Esophagus squamous epithelium (tissue), 5 donors: ENCODE data around the gene OPCML. TPM values are rescaled to one million over a fixed set of nuclear protein-coding genes. Genes with fewer than 3 reads are reported as not detected.

Experiments
- DNase-seq: peaks from one replicate; lab custom pipeline; 2025; lab: John Stamatoyannopoulos, UW
- H3K27ac ChIP-seq, 4 donors: fragments of 200-600 bp; sonication (generic); one replicate each; pipeline ENCODE4 v1.5.1; 2016 to 2019; ENCODE audit warnings: mild to moderate bottlenecking in 1 of 4
- H3K27me3 ChIP-seq, 4 donors: fragments of 200-600 bp; sonication (generic); 1 replicate in 3 of 4; 2 replicates in 1 of 4; pipeline versions ENCODE4 v1.5.1 to v1.6.0; 2017 to 2021; ENCODE audit warnings: antibody characterized with exemption in 1 of 4
- H3K36me3 ChIP-seq, 3 donors: fragments of 200-600 bp; sonication (generic); one replicate each; pipeline ENCODE4 v1.5.1; 2016 to 2019
- H3K4me1 ChIP-seq, 3 donors: fragments of 200-600 bp; sonication (generic); one replicate each; pipeline ENCODE4 v1.5.1; 2017 to 2019
- H3K4me3 ChIP-seq, 4 donors: fragments of 200-600 bp; sonication (generic); 1 replicate in 3 of 4; 2 replicates in 1 of 4; pipeline ENCODE4 v1.5.1; 2016 to 2019; ENCODE audit warnings: mild to moderate bottlenecking in 2 of 4, moderate library complexity in 1 of 4
- H3K9me3 ChIP-seq, 3 donors: fragments of 200-600 bp; sonication (generic); one replicate each; pipeline ENCODE4 v1.5.1; 2016 to 2019
- POLR2A ChIP-seq, 4 donors: fragments of 450-650 bp; IDR thresholded peaks; one replicate each; pipeline ENCODE4 v1.6.1; 2017; ENCODE audit warnings: antibody characterized with exemption in 4 of 4, mild to moderate bottlenecking in 4 of 4, moderate library complexity in 3 of 4
- WGBS, 2 donors: methylation state at CpG; one replicate each; pipeline ENCODE4 v1.1.5; 2018; 5-methylcytosine and 5-hydroxymethylcytosine counted together
- intact Hi-C: fragments of 100-400 bp; cut with DNase I; formaldehyde crosslinking; loops from one replicate; pipeline ENCODE4 v1.15.0; 2022
- total RNA-seq, 4 donors: library from RNA; depleted of rRNA; stranded (reverse); fragments of >200 nt; gene quantifications; one replicate each; pipeline ENCODE4 v1.1.0, GENCODE V29; 2016
- TF ChIP-seq, protein P1 (sequence below), 6 experiments: fragments of 450-650 bp in 4 of 6; fragments of 200-600 bp in 2 of 6; sonication (generic) in 2 of 6; IDR thresholded peaks; one replicate each; pipeline ENCODE4 v1.5.1; 2016 to 2019; ENCODE audit warnings: antibody characterized with exemption in 6 of 6, mild to moderate bottlenecking in 4 of 6, moderate library complexity in 4 of 6
- donor health status: DM: yes; HTN: yes; CAD: no.

OPCML gene
- total RNA-seq, 4 donors from 2014 or later: under 0.01 TPM; not detected in 3

DNA sequence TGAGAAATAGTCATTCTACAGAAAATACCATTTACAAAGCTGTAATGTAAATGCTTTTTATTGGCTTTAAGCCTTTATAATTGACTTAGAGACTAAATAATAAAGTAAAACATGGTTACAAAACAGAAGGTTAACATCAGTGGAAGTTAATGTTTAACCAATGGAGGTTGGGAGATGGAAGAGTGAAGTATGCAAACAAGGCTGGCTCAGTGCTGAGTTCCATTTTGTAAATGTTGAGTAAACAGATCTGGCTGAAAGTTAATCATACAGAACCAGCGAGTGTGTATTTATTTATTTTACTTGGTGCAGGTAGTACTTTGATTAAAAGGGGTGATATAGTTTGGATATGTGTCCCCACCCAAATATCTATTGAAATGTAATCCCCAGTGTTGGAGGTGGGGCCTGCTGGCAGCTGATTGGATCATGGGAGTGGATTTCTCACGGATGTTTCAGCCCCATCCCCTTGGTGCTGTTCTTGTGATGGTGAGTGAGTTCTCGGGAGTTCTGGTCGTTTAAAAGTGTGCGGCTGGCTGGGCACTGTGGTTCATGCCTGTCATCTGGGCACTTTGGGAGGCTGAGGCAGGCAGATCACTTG, 827.4 kb downstream of the OPCML start:
- TF ChIP-seq POLR2A (IDR thresholded peaks at IDR 0.05): no peak
- DNase-seq: no peak
- intact Hi-C loops: no loop called here
- Histone ChIP-seq H3K9me3 (peaks cover 0 to 11% (median 2%) of the 10 kb centered on the region in 3 donors), H3K36me3 (no peaks in the 10 kb centered on the region), H3K4me3 (no peak overlapping the region), H3K4me1 (no peaks in the 10 kb centered on the region), H3K27ac (no peak overlapping the region), H3K27me3 (no peaks in the 10 kb centered on the region)
- 40 to 54% methylated on average over 4 of the region's 5 CpGs for WGBS, 2 donors

DNA sequence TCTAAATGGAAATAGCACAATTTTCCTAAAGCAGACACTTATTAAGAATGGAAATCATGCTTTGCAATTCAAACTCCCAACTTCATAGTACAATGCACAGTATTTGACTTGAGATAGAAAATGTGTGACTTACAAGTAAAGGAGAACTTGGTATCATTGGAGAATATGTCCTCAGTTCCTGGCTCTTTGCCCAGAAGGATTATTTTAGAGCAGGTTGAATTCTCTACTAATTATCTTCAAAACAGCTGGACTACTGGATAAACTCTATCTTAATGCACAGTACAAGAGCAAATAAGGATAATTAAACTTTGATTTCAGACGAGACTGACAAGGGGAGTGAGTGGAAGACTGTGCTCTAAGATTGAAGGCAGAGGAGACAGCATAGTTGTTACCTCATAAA, 839.4 kb downstream of the OPCML start:
- DNase-seq: no peak
- no peak overlapping the region for H3K27ac ChIP-seq
- TF ChIP-seq, protein P1, sequence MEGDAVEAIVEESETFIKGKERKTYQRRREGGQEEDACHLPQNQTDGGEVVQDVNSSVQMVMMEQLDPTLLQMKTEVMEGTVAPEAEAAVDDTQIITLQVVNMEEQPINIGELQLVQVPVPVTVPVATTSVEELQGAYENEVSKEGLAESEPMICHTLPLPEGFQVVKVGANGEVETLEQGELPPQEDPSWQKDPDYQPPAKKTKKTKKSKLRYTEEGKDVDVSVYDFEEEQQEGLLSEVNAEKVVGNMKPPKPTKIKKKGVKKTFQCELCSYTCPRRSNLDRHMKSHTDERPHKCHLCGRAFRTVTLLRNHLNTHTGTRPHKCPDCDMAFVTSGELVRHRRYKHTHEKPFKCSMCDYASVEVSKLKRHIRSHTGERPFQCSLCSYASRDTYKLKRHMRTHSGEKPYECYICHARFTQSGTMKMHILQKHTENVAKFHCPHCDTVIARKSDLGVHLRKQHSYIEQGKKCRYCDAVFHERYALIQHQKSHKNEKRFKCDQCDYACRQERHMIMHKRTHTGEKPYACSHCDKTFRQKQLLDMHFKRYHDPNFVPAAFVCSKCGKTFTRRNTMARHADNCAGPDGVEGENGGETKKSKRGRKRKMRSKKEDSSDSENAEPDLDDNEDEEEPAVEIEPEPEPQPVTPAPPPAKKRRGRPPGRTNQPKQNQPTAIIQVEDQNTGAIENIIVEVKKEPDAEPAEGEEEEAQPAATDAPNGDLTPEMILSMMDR (IDR thresholded peaks at IDR 0.05): no peak
- no peak for TF ChIP-seq POLR2A (IDR thresholded peaks at IDR 0.05)
- no peaks in the 10 kb centered on the region for H3K27me3 ChIP-seq
- H3K4me3 ChIP-seq: no peak overlapping the region
- H3K4me1 ChIP-seq: no peaks in the 10 kb centered on the region
- H3K36me3 ChIP-seq: no peaks in the 10 kb centered on the region
- no peaks in the 10 kb centered on the region for H3K9me3 ChIP-seq
- intact Hi-C loops: no loop called here
- WGBS, 2 donors: 13 to 24% methylated on average over 1 of the region's 1 CpG

DNA sequence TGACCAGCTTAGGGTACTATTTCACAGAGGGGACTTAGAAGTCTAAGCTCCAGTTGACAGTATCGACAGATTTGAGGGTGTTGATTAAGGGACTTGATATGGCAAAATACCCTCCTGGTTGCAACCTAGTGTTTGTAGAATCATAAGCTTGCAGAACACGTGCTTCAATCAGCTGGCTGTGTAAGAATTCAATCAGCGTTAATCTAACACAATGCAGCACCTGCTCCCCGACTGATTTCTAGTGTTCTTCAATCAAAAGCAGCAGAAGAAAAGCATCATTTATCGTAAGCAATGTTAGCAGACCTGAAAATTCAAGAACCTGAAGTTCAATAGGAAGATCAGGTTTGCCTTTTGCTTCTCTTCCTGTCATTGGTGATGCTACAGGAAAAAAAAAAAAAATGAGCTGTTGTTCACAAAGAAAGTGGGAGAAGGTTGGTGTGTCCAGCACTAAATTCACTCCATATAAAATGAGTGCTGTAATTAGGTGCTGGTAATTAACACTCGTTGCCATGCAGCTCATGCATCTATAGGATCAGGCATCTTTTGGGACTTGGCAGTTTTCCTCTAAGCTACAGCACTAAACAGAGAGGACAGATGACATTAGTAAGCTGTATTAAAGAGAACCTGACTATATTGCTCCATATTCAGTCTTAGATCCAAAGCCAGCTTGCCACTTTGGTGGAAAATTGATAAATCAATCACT, 840.3 kb downstream of the OPCML start:
- H3K4me3 ChIP-seq: no peak overlapping the region
- no peaks in the 10 kb centered on the region for H3K27me3 ChIP-seq
- H3K27ac ChIP-seq: no peak overlapping the region
- TF ChIP-seq POLR2A (IDR thresholded peaks at IDR 0.05): no peak
- TF ChIP-seq, protein P1 (IDR thresholded peaks at IDR 0.05): no peak
- H3K36me3 ChIP-seq: no peaks in the 10 kb centered on the region
- WGBS, 2 donors: 53 to 80% methylated on average over 5 to 6 of the region's 6 CpGs
- intact Hi-C loops: no loop called here
- H3K4me1 ChIP-seq: no peaks in the 10 kb centered on the region
- DNase-seq: no peak
- H3K9me3 ChIP-seq: no peaks in the 10 kb centered on the region

DNA sequence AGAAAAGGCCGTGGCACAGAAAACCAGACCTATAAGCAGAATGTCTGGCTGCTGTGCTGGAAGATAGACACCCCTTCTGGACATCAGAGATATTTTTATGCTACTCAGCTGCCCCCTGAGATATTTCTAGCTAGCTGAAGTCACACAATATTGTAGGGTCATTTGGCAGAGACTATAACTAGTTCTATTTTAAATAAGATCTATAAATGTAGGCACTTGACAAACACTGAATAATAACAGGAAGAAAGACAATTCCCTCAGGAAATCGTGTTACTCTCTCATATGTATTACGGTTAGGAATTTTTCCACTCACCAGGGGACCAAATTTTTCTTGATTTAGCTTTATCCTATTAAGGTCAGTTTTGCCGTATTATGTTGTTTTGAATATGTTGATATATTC, 845.4 kb downstream of the OPCML start:
- DNase-seq: no peak
- TF ChIP-seq, protein P1 (IDR thresholded peaks at IDR 0.05): no peak
- TF ChIP-seq POLR2A (IDR thresholded peaks at IDR 0.05): no peak
- H3K9me3 ChIP-seq: no peaks in the 10 kb centered on the region
- H3K4me1 ChIP-seq: no peaks in the 10 kb centered on the region
- 41 to 52% methylated on average over 4 of the region's 4 CpGs for WGBS, 2 donors
- no peak overlapping the region for H3K27ac ChIP-seq
- H3K4me3 ChIP-seq: no peak overlapping the region
- H3K36me3 ChIP-seq: no peaks in the 10 kb centered on the region
- no peaks in the 10 kb centered on the region for H3K27me3 ChIP-seq
- intact Hi-C loops: no loop called here

GRCh38 chr11:132685174-132685611, 847.1 kb downstream of the OPCML start:
- Histone ChIP-seq H3K36me3 (no peaks in the 10 kb centered on the region), H3K27ac (no peak overlapping the region), H3K27me3 (no peaks in the 10 kb centered on the region), H3K4me3 (no peak overlapping the region), H3K9me3 (peaks cover 0 to 6% (median 0%) of the 10 kb centered on the region in 3 donors), H3K4me1 (no peaks in the 10 kb centered on the region)
- no peak for DNase-seq
- TF ChIP-seq, protein P1 (IDR thresholded peaks at IDR 0.05): no peak
- no peak for TF ChIP-seq POLR2A (IDR thresholded peaks at IDR 0.05)
- WGBS, 2 donors: 28 to 52% methylated on average over 3 of the region's 3 CpGs
- intact Hi-C loops: no loop called here
